ENCODE results near the gene RAB33B.

The RAB33B gene

DNA sequence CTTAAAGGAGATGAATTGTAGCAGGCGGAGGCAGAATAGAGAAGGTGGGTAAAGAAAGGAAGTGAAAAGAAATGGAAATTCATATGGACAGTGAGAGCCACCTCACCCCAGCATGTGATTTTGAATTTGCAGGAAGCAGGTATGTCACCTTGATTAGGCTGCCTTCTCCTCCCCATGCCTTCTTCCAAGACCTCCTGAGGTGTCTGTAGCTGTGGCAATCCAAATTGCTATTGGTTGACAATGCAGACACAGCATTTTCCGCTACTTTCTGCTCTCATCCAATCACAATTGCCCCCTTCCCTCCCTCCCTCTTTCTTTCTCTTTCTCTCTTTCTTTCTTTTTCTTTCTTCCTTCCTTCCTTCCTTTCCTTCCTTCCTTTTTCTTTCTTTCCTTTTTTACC is 38.5 kb downstream of the RAB33B start:
- TF ChIP-seq, protein P1, sequence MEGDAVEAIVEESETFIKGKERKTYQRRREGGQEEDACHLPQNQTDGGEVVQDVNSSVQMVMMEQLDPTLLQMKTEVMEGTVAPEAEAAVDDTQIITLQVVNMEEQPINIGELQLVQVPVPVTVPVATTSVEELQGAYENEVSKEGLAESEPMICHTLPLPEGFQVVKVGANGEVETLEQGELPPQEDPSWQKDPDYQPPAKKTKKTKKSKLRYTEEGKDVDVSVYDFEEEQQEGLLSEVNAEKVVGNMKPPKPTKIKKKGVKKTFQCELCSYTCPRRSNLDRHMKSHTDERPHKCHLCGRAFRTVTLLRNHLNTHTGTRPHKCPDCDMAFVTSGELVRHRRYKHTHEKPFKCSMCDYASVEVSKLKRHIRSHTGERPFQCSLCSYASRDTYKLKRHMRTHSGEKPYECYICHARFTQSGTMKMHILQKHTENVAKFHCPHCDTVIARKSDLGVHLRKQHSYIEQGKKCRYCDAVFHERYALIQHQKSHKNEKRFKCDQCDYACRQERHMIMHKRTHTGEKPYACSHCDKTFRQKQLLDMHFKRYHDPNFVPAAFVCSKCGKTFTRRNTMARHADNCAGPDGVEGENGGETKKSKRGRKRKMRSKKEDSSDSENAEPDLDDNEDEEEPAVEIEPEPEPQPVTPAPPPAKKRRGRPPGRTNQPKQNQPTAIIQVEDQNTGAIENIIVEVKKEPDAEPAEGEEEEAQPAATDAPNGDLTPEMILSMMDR (IDR thresholded peaks at IDR 0.05; ENCODE audit: low read depth, low read length, missing control alignments) = no peak
- DNase-seq (ENCODE audit: low read depth) = no peak
- no peak overlapping the region for H3K4me3 ChIP-seq (ENCODE audit: low read depth, low read length)

DNA sequence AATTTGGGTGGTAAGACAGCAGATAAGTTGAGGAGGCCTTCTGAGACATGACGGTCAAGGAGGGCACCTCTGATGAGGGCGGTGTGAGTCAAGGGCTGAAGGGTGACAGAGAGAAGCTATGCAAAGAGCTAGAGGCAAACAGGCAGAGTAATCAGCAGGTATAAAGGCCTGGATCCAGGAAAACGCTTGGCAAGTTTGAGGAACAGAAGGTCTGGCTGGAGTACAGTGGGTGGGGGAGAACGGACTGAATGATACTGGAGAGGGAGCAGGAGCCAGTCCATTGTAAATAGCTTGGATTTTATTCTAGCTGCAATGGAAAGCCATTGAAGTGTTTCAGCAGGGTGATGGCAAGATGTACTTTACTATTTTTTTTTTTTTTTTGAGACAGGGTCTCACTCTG is 39.3 kb downstream of the RAB33B start:
- no peak overlapping the region for H3K4me3 ChIP-seq (ENCODE audit: low read depth, low read length)
- TF ChIP-seq, protein P1 (IDR thresholded peaks at IDR 0.05; ENCODE audit: low read depth, low read length, missing control alignments) = no peak
- no peak for DNase-seq (ENCODE audit: low read depth)

DNA sequence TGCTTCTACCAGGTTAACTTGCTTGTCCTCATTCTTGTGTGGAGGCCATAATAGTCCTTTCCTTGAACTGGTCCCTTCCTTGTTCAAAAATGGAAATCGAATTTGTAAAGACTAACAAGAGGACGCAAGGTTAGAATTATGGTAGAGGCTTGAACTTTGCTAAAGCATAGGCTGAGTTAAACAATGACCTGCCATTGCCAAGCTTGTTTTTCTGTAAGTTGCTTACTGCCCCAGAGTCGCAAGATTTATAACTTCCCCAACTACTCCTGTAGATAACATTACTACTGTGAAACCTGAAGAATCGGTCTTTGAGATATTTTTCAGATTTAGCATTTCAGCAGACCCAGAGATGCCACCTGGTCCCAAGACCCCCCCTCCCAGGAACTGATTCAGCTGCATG is 45.3 kb downstream of the RAB33B start:
- no peak overlapping the region for H3K4me3 ChIP-seq (ENCODE audit: low read depth, low read length)
- TF ChIP-seq, protein P1 (IDR thresholded peaks at IDR 0.05; ENCODE audit: low read depth, low read length, missing control alignments) = no peak
- DNase-seq (ENCODE audit: low read depth) = no peak

DNA sequence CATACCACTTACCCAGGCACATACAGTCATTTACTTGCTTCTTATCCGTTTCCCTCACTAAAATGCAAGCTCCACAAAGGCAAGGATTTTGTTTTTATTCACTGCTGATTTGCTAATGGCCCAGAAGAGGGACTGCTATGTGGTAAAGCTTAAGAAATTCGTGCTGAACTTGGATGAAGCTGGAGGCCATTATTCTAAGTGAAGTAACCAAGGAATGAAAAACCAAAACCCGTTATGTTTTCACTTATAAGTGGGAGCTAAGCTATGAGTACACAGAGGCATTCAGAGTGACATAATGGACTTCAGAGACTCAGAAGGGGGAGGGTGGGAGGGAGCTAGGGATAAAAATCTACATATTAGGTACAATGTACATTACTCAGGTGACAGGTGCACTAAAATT is 47.2 kb downstream of the RAB33B start:
- TF ChIP-seq, protein P1 (IDR thresholded peaks at IDR 0.05; ENCODE audit: low read depth, low read length, missing control alignments) = no peak
- no peak overlapping the region for H3K4me3 ChIP-seq (ENCODE audit: low read depth, low read length)
- DNase-seq (ENCODE audit: low read depth) = no peak

DNA sequence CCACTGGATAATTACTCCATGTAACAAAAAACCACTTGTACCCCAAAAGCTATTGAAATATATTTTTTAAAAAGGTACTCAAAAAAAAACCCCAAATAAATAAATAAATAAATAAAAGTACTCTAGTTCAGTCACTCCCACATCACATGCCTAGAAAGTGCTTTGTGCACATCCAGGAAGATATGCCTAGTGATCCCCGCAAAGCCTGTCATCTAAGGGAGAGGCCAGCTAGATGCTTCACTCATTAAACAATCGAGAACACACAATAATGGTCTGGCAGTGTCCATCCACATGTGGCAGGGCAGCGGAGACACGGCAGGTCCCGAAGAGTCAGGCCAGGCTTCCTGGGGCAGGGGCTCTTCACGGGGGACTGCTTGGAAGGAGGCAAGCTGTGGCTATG is 47.6 kb downstream of the RAB33B start:
- DNase-seq (ENCODE audit: low read depth) = no peak
- H3K4me3 ChIP-seq (ENCODE audit: low read depth, low read length) = no peak overlapping the region
- TF ChIP-seq, protein P1 (IDR thresholded peaks at IDR 0.05; ENCODE audit: low read depth, low read length, missing control alignments) = no peak

DNA sequence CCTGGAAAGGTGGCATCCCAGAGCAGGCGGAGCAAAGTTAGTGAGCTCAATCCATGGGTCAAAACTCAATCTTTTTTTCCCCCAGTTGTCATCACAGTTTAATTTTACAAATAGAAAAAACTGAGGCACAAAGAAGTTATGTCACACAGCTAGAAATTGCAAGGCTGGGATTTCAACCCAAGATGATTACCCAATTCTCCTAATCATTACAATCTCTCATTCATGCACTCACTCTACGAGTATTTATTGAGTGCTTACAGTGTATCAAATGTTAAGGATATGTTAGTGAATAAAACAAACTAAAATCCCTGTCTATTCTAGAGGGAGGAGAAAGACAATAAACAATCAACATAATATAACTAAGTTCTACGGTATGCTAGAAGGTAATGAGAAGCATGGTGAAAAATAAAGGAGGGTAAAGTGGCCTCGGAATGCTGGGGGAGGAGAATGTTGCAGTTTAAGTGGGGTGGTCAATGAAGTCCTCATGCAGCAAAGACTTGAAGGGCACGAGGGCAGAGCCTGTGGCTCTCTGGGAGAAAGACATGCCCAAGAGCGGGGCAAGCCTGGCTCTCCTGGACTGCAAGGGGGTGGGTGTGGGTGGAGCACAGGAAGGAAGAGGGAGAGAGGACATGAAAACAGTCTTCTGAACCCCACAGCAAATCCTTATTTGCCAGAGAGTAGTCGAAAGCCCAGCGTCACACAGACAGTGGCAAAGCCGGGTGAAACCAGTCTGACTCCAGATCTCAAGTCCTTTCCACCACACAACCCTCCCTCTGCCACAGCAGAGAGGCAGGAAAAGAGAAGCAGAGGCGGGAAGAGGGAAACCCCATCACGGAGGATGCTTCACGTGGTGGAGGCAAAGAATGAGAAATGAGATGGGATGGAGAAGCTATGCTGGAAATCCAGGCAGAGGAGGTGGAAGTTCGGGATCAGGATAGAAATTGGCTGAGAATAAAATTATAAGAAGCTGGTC is 48.3 kb downstream of the RAB33B start:
- no peak for DNase-seq (ENCODE audit: low read depth)
- TF ChIP-seq, protein P1 (IDR thresholded peaks at IDR 0.05; ENCODE audit: low read depth, low read length, missing control alignments) = no peak
- no peak overlapping the region for H3K4me3 ChIP-seq (ENCODE audit: low read depth, low read length)

Data from GM12864 (cell line).